ENCODE measurements around the gene RASSF8.

DNA sequence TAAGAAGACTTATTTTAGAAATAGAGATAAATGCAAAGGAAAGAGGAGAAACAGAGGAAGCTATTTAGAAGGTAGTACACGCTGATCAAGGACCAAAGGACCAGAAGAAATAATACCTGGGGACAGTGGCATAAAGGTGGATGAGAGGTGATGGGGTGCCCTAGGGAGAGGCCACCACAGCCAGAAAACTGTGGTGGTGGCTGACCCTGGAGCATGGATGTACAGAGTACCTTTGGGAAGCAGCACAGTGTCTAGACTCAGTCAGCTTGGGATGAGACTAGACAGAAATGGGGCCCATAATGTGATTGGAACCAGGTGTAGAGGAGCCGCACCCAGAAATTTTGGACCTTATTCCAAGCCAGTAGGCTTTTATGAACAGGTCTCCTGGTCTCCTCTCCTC, 17.2 kb downstream of the RASSF8 start:
- TF ChIP-seq, protein P1, sequence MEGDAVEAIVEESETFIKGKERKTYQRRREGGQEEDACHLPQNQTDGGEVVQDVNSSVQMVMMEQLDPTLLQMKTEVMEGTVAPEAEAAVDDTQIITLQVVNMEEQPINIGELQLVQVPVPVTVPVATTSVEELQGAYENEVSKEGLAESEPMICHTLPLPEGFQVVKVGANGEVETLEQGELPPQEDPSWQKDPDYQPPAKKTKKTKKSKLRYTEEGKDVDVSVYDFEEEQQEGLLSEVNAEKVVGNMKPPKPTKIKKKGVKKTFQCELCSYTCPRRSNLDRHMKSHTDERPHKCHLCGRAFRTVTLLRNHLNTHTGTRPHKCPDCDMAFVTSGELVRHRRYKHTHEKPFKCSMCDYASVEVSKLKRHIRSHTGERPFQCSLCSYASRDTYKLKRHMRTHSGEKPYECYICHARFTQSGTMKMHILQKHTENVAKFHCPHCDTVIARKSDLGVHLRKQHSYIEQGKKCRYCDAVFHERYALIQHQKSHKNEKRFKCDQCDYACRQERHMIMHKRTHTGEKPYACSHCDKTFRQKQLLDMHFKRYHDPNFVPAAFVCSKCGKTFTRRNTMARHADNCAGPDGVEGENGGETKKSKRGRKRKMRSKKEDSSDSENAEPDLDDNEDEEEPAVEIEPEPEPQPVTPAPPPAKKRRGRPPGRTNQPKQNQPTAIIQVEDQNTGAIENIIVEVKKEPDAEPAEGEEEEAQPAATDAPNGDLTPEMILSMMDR (IDR thresholded peaks at IDR 0.05): no peak
- TF ChIP-seq POLR2A (IDR thresholded peaks at IDR 0.05): no peak

Data from esophagus squamous epithelium (tissue), 4 donors.